OCI-LY7 (cell line): ENCODE measurements around the gene ULK1. TPM values are rescaled to one million over a fixed set of nuclear protein-coding genes. Genes with fewer than 3 reads are reported as not detected.

Experiments used
- BruUV-seq: library from RNA; stranded (reverse); fragments of 400-500 nt; replicated peaks from 2 replicates; lab custom pipeline; 2021; lab: Mats Ljungman, UMichigan
- CTCF ChIA-PET: fragments of 300-600 bp; sonication (Branson Sonifier 250); formaldehyde crosslinking; loops from one replicate; lab custom pipeline; 2022; ENCODE audit warnings: antibody characterized with exemption; ENCODE audit not compliant: unreplicated experiment; lab: Charles Lee
- POLR2A ChIA-PET: fragments of 300-600 bp; sonication (Branson Sonifier 250); formaldehyde crosslinking; loops from one replicate; lab custom pipeline; 2022; ENCODE audit warnings: antibody characterized with exemption; lab: Charles Lee
- DNase-seq: peaks from one replicate; pipeline ENCODE4 v3.0.0-alpha.2; 2015; ENCODE audit warnings: low spot score
- H2AFZ ChIP-seq: fragments of 200-600 bp; sonication (generic), shearing (Covaris generic); 2 replicates; pipeline ENCODE4 v1.6.1; 2014; ENCODE audit warnings: mild to moderate bottlenecking, antibody characterized with exemption, low read length, moderate library complexity
- H3K27ac ChIP-seq: fragments of 200-600 bp; sonication (generic); 2 replicates; pipeline ENCODE4 v1.5.1; 2014; ENCODE audit warnings: mixed run types, low read depth, mild to moderate bottlenecking, moderate library complexity, low read length, inconsistent platforms; ENCODE audit not compliant: poor library complexity, severe bottlenecking
- H3K36me3 ChIP-seq: fragments of 200-600 bp; sonication (generic); 2 replicates; pipeline ENCODE4 v1.6.1; 2014; ENCODE audit warnings: mild to moderate bottlenecking, antibody characterized with exemption, low read length, moderate library complexity, mixed read lengths; ENCODE audit not compliant: insufficient read depth
- H3K4me1 ChIP-seq: fragments of 200-600 bp; sonication (generic); 2 replicates; pipeline ENCODE4 v1.5.1; 2014; ENCODE audit warnings: mild to moderate bottlenecking, low read length; ENCODE audit not compliant: insufficient read depth, poor library complexity, severe bottlenecking
- H3K4me2 ChIP-seq: fragments of 200-600 bp; sonication (generic); 2 replicates; pipeline ENCODE4 v1.6.1; 2014; ENCODE audit warnings: mild to moderate bottlenecking, low read length
- H3K4me3 ChIP-seq: fragments of 200-600 bp; sonication (generic); 2 replicates; pipeline ENCODE4 v1.5.1; 2014; ENCODE audit warnings: mild to moderate bottlenecking, low read depth, low read length; ENCODE audit not compliant: poor library complexity, severe bottlenecking
- H3K79me2 ChIP-seq: fragments of 200-600 bp; sonication (generic); 2 replicates; pipeline ENCODE4 v1.6.1; 2016; ENCODE audit warnings: low read depth, mild to moderate bottlenecking, low read length, moderate library complexity, mixed read lengths; ENCODE audit not compliant: insufficient read depth
- H3K9me2 ChIP-seq: fragments of 200-600 bp; sonication (generic); 2 replicates; pipeline ENCODE4 v1.6.1; 2016; ENCODE audit warnings: mild to moderate bottlenecking, low read length, mixed read lengths; ENCODE audit not compliant: insufficient read depth
- H3K9me3 ChIP-seq: fragments of 200-600 bp; sonication (generic); 2 replicates; pipeline ENCODE4 v1.6.1; 2014; ENCODE audit warnings: mild to moderate bottlenecking, mixed run types, low read length, mixed read lengths
- H4K20me1 ChIP-seq: fragments of 200-600 bp; sonication (generic); 2 replicates; pipeline ENCODE4 v1.6.1; 2014; ENCODE audit warnings: mild to moderate bottlenecking, antibody characterized with exemption, low read length, moderate library complexity, mixed read lengths; ENCODE audit not compliant: insufficient read depth
- CTCF ChIP-seq: fragments of 200-600 bp; sonication (generic); conservative IDR thresholded peaks from 2 replicates; pipeline ENCODE4 v1.5.1; 2014; ENCODE audit warnings: mild to moderate bottlenecking, antibody characterized with exemption, low read length, moderate library complexity, mixed read lengths
- EZH2phosphoT487 ChIP-seq: fragments of 200-600 bp; sonication (generic); IDR thresholded peaks from 2 replicates; pipeline ENCODE4 v1.6.1; 2018; ENCODE audit warnings: low read depth, borderline replicate concordance, mild to moderate bottlenecking, mixed run types, antibody characterized with exemption, low read length, moderate library complexity, mixed read lengths
- intact Hi-C: fragments of 100-400 bp; cut with micrococcal nuclease; formaldehyde crosslinking; loops from one replicate; pipeline ENCODE4 v1.10.0; 2022; ENCODE audit not compliant: unreplicated experiment
- total RNA-seq, 2 experiments: library from RNA; depleted of rRNA in 1 of 2; stranded (reverse); fragments of >200 nt in 1 of 2; shearing (Covaris generic) in 1 of 2; gene quantifications; 2 replicates each; pipeline ENCODE4 v1.2.3, GENCODE V29; 2014 to 2022

Gene ULK1
- total RNA-seq, 2 experiments from 2014 or later = 4.3 to 15.5 TPM

GRCh38 chr12:131895640-131896079 lies 1.2 kb downstream of the ULK1 start:
- Histone ChIP-seq H3K79me2 (no peaks in the 10 kb centered on the region), H3K27ac (no peak overlapping the region), H3K36me3 (no peaks in the 10 kb centered on the region), H4K20me1 (peaks cover 7% of the 10 kb centered on the region; the same call in 1 of the 2 replicates), H3K4me2 (peak overlapping the region; percentile 75), H3K9me3 (no peaks in the 10 kb centered on the region), H3K9me2 (no peaks in the 10 kb centered on the region), H2AFZ (no peak overlapping the region), H3K4me1 (peaks cover 13% of the 10 kb centered on the region), H3K4me3 (peak overlapping the region; percentile 71)
- BruUV-seq = no TSS peak
- TF ChIP-seq CTCF = no peak
- intact Hi-C loops = loop anchor here (2.0 kb wide), 1 partner anchor 33 kb away; the partner anchor contains the start of gene PUS1
- CTCF ChIA-PET = no interaction called here
- DNase-seq = peak; percentile 19
- POLR2A ChIA-PET = no interaction called here

GRCh38 chr12:131896080-131896810 lies 1.8 kb downstream of the ULK1 start:
- Histone ChIP-seq H3K4me1 (peaks cover 13% of the 10 kb centered on the region), H3K36me3 (no peaks in the 10 kb centered on the region), H3K27ac (no peak overlapping the region), H3K9me3 (no peaks in the 10 kb centered on the region), H4K20me1 (peaks cover 7% of the 10 kb centered on the region; the same call in 1 of the 2 replicates), H3K4me3 (peak overlapping the region; percentile 71), H2AFZ (no peak overlapping the region), H3K79me2 (no peaks in the 10 kb centered on the region), H3K9me2 (no peaks in the 10 kb centered on the region), H3K4me2 (peak overlapping the region; percentile 75)
- TF ChIP-seq EZH2phosphoT487 (no peak), CTCF (no peak)
- BruUV-seq = no TSS peak
- peak; percentile 26 for DNase-seq
- POLR2A ChIA-PET = no interaction called here
- CTCF ChIA-PET = no interaction called here
- intact Hi-C loops = no loop called here

- Histone ChIP-seq H3K27ac (no peak overlapping the region), H3K4me2 (no peak overlapping the region), H3K4me3 (no peak overlapping the region), H4K20me1 (peaks cover 7% of the 10 kb centered on the region; the same call in 1 of the 2 replicates), H2AFZ (no peak overlapping the region), H3K36me3 (no peaks in the 10 kb centered on the region), H3K9me2 (no peaks in the 10 kb centered on the region), H3K4me1 (peaks cover 13% of the 10 kb centered on the region), H3K9me3 (no peaks in the 10 kb centered on the region), H3K79me2 (no peaks in the 10 kb centered on the region)
- TF ChIP-seq CTCF (no peak), EZH2phosphoT487 (no peak)
- BruUV-seq = no TSS peak
- DNase-seq = no peak
- intact Hi-C loops = no loop called here
- POLR2A ChIA-PET = no interaction called here
- CTCF ChIA-PET = no interaction called here
These were observed 2.4 kb downstream of the ULK1 start for GRCh38 chr12:131896811-131897270.
